GM19025 (cell line): Measurements from ENCODE around the gene PTPRN2.
"Not testable (repeated sequence)": the region's sequence is repeated elsewhere in the genome, so short reads cannot be mapped to it uniquely, and the experiment has no call there.

Experiments used
- ATAC-seq: cut with Tn5 transposase; IDR thresholded peaks from one replicate; pipeline ENCODE4 v1.9.1; 2021; ENCODE audit warnings: mild to moderate bottlenecking, low read depth, moderate library complexity; ENCODE audit not compliant: unreplicated experiment

Gene PTPRN2

DNA sequence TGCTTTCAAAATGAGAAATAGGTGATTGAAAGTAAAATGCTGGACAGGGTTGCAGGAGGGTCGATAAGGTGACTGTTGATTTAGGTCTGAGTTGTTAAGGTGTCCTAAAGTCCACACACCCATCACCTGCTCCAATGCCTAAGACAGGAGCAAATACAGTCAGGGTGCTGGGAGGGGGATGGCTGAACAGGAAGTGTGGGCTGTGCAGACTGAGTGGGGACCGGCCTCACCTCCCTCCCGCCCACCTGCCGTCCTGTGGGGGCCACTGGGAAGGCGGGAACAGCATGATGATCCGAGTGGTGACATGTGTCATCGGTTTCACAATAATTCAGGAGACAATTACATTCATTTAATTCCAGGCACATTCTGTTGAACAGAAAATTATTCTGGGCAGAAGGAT lies 990.1 kb downstream of the PTPRN2 start:
- no peak for ATAC-seq

DNA sequence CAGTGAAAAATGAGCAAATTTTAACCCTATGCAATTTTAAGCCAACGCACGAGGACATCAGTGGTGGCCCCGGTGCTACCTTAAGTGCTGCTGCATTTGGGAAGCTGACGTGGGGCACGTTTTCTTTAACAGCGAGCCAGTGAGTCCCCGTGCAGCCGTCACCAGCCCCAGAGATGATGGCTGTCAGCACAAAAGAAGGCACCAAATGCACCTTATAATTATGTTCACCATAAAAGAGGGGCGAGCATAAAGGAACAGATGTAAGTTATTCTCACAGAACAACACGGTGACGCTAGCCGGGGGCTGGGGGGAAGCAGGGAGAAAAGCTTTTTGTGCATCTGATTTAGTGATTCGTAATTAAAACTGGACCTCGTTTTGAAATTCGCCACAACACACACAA lies 990.7 kb downstream of the PTPRN2 start:
- no peak for ATAC-seq

DNA sequence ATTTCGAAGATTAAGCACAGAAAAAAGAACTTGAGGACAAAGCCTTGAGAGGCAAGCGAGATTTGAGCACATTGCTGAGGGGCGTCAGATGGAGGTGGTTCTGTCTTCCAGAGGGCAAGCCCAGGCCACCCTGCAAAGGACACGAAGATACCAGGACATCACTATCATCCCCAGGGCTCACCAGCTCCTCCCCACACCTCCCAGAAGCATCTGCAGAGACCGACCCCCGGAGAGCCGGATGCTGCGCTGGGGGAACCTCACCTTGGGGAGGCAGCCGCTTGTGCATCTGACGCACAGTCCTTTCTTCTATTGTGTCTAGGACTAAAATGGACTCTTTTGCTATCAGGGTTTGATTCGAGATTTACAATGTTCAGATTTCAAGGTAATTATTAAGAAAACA lies 991.2 kb downstream of the PTPRN2 start:
- no peak for ATAC-seq

DNA sequence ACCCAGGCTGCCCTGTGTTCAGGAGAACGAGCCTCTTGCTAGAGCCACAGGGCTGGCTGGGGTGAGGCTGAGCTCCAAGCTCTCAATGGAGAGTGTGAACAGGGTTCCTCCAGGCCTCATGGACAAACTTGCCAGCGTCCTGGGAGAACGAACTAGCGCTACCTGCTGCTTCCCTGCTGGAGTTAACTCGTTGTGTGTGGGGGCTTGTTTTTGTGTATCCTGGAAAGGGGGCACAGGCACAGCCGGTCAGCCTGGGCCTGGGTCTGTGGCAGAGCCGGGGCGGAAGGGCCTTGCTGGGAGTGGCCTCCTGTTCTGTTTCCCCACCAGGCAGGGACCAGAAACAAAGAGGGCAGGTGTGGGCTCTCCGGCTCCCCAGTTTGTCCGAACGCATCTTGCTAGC lies 991.6 kb downstream of the PTPRN2 start:
- ATAC-seq: no peak

DNA sequence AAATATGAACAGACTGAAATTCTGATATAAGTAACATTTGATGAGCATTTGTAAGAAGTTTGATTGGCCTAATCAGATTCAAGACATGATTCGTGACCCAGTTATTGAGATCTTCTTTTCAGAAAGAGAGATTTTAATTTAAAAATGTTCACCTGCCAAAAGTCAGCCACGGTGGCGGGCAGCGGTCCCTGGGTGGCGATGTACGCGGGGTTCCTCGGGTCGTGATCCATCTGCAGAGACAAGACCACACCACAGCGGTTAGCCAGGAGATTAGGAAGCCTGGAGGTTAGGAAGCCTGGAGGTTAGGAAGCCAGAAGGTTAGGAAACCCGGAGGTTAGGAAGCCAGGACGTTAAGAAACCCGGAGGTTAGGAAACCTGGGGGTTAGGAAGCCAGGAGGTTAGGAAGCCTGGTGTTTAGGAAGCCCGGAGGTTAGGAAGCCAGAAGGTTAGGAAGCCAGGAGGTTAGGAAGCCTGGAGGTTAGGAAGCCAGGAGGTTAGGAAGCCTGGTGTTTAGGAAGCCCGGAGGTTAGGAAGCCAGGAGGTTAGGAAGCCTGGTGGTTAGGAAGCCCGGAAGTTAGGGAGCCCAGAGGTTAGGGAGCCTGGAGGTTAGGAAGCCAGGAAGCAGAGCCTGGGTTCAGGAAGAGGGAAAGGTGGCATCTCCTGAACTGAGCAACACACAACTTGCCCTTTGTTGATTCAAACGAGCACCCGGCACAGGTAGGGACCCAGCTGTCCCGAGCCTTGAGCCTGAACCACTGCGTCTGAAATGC lies 992.4 kb downstream of the PTPRN2 start:
- ATAC-seq: no peak

DNA sequence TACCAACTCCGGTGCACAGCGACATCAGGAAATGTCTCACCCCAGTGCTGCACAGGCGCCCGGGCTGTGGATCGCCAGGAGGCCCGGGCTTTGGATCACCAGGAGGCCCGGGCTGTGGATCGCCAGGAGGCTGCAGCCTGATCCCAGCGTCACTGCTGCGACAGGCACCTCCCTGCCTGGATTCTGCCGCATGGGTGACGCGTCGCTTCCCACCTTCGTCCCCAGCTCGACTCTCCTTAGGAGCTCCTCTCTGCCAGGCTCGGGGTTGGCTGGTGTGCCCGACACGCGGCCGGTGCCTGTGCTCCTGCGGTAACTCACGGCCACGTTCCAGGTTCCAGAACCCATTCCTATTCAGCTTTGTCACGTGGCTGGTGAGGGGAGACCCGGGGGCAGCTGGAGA lies 993.3 kb downstream of the PTPRN2 start:
- no peak for ATAC-seq

DNA sequence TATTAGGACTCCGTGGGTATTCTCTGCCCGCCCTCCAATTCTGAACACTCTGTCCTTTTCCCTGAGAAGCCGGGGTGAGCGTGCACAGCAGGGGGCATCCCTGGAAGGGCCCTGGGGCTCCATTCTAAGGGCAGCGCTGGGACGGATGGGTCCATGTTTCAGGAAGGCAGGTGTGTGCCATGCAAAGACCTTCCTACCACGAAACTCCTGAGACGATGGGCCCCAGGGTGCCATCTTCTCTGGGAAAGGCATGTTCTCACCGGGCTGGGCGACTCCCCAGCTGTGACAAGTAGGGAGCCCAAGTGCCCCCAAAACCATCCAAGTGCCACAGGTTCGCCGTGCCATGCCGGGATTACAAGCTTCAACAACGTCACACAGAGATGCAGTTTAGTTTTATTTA lies 994.1 kb downstream of the PTPRN2 start:
- no peak for ATAC-seq

DNA sequence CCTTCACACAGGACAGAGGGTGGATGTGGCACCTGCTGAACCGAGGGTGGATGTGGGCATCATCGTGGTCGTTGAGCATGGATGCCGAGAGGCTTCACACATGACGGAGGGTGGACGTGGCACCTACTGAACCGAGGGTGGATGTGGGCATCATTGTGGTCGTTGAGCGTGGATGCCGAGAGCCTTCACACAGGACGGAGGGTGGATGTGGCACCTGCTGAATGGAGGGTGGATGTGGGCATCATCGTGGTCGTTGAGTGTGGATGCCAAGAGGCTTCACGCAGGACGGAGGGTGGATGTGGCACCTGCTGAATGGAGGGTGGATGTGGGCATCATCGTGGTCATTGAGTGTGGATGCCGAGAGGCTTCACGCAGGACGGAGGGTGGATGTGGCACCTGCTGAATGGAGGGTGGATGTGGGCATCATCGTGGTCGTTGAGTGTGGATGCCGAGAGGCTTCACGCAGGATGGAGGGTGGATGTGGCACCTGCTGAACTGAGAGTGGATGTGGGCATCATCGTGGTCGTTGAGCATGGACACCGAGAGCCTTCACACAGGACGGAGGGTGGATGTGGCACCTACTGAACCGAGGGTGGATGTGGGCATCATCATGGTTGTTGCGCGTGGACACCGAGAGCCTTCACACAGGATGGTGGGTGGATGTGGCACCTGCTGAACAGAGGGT lies 994.8 kb downstream of the PTPRN2 start:
- ATAC-seq: not testable (repeated sequence)

DNA sequence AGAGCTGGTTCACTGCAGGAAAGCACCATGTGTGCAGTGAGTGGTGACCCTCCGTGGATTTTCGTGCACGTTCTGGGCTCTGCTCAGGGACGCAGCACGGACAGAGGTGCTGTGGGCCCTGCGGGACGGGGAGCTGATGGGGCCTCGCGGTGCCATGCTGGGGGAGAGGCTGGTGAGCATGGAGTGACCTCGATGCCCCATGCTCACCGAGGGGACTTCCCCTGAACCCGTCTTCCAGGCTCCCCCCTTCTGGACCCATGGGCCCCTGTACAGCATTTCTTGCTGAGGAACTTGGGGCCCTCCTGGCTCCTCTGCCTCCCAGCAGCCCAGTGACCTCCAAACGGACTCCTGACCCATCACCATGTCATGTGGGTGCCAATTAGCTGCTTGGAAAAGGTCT lies 997.1 kb downstream of the PTPRN2 start:
- no peak for ATAC-seq

DNA sequence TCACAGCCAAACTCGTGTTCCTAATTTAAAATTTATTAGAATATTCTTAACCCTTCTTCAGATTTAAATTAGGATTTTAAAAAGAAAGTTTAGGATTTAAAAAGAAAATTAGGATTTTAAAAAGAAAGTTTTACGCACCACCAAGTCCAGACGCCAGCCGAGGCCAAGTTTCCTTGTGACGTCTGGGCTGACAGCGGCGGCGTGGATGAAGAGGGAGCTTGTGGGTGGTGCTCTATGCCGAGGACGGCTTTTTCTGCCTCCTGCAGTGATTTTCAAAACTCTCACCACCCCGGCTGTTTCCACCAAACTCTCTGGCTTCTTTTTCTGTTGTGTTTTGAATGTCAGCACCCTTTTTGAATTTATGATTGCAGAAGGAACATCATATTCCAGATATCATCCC lies 997.9 kb downstream of the PTPRN2 start:
- ATAC-seq: no peak

DNA sequence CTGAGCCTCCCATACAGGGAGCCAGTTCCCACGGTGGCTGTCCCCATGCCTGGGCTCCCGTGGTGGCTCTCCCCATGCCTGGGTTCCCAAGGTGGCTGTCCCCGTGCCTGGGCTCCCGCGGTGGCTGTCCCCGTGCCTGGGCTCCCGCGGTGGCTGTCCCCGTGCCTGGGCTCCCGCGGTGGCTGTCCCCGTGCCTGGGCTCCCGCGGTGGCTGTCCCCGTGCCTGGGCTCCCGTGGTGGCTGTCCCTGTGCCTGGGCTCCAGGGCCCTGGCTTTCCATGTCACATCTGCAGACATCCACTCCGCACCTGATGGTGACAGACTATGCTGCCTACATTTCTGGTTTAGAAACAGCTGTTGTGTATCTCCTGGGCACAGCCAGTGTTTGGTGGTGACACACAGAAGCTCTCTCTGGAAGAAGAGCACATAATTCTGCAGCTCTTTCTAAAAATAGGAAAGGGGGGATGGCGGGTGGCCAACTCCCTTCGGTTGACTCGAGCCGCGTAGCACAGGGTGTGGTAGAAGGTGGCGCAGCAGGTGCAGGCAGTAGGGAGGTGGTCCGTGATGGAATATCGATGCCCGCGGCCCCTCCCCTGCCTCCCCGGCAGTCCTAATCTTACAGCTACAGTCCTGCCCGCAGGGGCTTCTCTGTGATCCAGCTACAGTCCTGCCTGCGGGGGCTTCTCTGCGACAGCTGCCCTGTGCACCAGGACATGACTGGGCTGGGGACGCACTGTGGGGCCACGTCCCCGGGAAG lies 999.6 kb downstream of the PTPRN2 start:
- ATAC-seq: no peak

DNA sequence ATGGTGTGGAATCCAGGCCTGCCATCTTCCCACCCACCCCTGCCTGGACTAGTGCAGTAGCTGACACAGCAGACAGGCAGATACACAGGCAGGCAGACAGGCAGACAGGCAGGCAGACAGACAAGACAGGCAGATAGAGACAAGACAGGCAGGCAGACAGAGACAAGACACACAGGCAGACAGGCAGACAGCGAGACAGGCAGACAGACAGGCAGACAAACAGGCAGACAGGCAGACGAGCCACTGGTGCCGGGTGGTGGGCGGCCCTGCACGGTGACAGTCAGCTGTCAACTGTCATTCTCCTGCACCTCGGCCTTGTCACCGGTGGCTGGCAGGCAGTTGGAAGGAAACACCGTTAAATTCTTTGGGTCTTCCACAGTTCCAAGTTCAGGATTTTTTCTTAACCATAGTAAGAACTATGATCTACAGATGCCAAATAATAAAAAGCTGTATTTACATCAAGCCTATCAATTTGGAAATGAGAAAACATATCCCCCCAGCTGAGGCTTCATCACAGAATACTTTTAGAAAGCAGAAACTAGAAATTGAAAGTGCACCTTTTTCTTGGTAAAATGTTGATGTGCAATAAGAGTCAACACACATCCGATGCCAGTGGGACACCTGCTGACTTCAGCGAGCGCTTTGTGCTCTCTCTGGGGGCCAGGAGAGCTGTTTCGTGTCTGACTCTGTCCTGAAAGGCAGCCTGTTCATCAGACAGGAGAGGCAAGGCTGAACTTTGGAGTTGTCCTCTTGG lies 1000.4 kb downstream of the PTPRN2 start:
- ATAC-seq: no peak

DNA sequence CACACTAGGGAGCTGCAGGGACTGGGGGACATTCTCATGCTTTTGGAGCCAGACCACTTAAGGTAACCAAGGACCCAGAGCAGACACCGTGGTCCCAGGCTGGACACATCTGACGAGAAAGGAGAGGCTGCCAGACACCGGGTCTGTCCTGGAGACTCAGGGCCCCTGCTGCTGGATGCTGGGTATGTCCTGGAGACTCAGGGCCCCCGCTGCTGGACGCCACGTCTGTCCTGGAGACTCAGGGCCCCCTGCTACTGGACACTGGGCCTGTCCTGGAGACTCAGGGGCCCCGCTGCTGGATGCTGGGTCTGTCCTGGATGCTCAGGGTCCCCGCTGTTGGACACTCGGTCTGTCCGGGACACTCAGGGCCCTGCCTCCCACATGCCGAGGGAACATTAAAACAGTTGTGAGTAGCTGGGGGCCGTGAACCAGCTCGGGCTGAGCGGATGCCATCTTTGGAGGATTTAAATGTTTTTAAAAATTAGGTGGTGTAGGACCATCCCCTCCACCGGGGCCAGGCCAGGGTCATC lies 1001.1 kb downstream of the PTPRN2 start:
- no peak for ATAC-seq

DNA sequence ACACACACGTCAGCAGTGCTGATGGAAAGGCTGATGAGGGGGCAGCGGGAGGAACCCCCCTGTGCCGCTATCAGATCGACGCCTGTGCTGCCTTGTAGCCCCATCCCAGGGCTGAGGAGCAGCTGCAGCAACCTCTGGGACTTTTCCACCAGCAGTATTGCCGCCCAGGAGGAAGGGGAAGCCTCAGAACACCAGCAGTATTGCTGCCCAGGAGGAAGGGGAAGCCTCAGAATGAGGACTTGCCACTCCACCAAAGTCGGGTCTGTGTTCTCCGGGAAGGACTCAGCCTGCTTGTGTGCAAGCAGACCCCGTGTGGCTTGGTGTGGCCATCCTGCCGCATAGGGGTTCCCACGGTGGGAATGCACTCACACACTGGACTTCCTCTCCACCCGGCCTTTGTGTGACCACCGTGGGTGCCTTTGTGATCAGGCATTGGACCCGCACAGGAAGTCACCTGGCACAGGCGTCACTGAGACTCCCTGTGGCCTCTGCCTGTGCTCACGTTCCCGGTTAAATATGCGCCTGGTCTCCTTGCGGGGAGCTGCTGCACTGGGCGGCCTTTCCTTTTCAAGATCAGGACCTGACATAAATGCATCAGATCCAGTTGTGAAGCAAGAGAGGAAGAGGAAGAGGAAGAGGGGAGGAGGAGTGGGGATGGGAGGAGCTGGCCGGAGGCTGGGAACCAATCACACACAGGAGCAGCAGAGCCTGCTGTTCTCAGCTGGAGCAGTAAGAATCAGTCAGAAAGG lies 1002.3 kb downstream of the PTPRN2 start:
- no peak for ATAC-seq

DNA sequence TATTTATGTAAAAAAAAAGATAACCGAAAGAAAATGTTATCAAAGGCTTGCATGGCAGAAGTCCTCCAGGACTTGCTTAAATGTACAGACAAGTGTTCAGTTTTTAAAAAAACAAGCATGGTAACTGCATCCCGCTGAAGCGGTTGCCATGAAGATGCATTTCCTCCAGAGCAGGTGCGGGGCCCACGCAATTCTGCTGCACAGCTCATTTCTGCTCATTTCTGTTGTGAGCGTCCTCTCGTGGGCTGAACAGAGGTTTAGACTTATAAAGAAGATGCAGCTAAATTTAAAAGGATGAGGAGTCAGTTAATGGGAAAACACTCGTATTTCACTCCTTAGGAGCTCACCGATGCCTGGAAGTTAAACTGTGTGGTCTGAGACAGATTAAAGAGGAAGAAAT lies 1003.2 kb downstream of the PTPRN2 start:
- no peak for ATAC-seq

DNA sequence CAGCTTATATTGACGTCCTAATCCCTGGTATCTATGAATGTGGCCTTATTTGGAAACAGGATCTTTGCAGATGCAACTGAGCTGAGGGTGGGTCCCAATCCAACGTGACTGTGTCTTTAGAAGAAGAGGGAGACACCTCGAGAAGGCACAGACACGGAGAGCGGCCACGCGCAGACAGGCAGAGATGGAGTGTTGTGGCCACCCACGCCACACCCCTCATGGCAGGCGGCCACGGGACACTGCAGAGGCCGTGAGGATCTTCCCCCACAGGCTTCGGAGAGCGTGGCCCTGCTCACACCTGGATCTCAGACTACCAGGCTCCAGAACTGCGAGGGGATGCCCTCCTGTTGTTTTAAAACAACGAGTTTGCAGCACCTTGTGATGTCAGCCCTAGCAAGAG lies 1005.9 kb downstream of the PTPRN2 start:
- no peak for ATAC-seq

DNA sequence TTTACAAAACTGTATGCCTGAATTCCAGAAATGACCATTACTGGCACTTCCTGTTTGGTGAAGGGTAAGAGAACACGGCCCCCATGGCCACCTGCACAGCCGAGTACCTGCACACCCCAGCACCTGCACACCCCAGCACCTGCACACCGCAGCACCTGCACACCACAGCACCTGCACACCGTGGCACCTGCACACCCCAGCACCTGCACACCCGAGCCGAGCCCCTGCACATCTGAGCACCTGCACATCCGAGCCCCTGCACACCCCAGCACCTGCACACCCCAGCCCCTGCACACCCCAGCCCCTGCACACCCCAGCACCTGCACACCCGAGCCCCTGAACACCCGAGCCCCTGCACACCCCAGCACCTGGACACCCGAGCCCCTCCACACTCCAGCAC lies 1007.3 kb downstream of the PTPRN2 start:
- no peak for ATAC-seq

DNA sequence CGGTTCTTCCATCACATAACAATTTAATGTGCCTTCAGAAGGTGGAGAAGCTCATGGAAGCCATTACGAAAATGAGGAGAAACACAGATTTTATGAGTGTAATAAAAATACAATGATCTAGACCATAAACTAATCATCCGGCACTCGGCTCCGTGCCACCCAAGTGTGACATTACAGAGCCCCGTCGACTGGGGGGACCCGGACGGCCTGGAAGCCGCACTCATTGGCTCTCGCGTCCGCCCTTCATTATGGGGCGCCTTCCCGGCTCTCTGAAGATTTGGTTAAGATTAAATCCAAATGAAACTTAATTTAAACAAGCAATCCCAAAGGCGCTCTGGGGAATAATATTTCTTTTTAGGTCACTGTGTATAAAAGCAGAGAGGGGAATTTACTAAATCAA lies 1008.2 kb downstream of the PTPRN2 start:
- ATAC-seq: no peak

DNA sequence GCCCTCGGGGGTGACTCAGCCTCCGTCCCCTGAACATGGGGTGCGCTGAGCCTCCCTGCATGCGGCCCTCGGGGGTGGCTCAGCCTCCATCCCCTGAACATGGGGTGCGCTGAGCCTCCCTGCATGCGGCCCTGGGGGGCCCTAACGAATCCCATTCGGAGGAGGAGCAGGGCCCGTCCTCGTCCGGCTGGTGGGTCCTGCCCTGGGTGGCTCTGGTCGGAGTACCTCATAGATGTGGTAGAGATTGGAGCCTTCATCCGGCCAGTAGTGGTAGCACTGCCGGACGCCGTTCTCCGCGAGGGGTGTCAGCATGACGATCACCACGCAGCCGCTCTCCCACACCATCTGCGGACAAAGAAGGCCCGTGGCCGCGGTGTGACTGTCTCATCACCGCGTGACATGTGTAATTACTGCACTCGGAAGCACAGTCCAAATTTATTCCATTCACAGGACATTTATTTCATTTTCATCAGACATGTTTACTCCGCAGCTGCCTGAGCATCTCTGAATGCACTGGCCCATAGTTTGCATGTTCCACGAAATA lies 1009.8 kb downstream of the PTPRN2 start:
- ATAC-seq: no peak

DNA sequence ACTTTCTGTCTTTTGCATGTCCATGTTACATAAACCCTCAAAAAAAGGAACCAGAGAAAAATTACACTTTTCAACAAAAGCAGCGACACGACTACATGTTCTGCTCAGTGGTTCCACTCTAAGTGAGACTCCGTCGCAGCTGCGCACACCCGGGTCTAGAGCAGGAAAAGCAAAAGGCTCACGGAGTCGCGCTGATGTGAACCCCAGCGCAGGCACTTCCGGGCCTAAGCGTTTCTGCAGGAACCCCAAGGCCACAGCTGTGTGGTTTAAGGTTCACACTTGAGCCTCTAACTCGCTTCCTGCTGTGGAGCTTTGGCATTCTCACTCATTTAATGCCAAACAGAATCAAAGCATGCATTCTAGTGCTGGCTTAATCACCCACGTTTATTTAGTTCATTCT lies 1010.6 kb downstream of the PTPRN2 start:
- no peak for ATAC-seq
